ENCODE results near the gene GCKR. TPM values are rescaled to one million over a fixed set of nuclear protein-coding genes. Genes with fewer than 3 reads are reported as not detected.
A peak's percentile ranks its signal among the peaks of the same experiment; 100 is the strongest.

Gene GCKR
- total RNA-seq, 1 donor from 2014 or later = not detected

GRCh38 chr2:27509326-27509725 lies 12.7 kb downstream of the GCKR start:
- Histone ChIP-seq H3K4me3 (no peak overlapping the region), H3K27me3 (no peaks in the 10 kb centered on the region), H3K36me3 (no peaks in the 10 kb centered on the region), H3K27ac (no peak overlapping the region), H3K4me1 (no peaks in the 10 kb centered on the region), H3K9me3 (no peaks in the 10 kb centered on the region)
- intact Hi-C loops (cut with DNase I) = no loop called here
- no peak for TF ChIP-seq CTCF (IDR thresholded peaks at IDR 0.05)
- DNase-seq (no peak), ATAC-seq (peak; percentile 72)

- TF ChIP-seq CTCF (IDR thresholded peaks at IDR 0.05) = no peak
- Histone ChIP-seq H3K4me3 (no peak overlapping the region), H3K27ac (no peak overlapping the region), H3K4me1 (no peaks in the 10 kb centered on the region), H3K27me3 (peaks cover 9% of the 10 kb centered on the region), H3K36me3 (no peaks in the 10 kb centered on the region), H3K9me3 (no peaks in the 10 kb centered on the region)
- intact Hi-C loops (cut with DNase I) = no loop called here
- ATAC-seq (no peak), DNase-seq (no peak)
Observed at GRCh38 chr2:27518113-27518781, 21.6 kb downstream of the GCKR start.

- DNase-seq (no peak), ATAC-seq (no peak)
- H3K27ac ChIP-seq = no peak overlapping the region
- no peaks in the 10 kb centered on the region for H3K36me3 ChIP-seq
- no peak for TF ChIP-seq CTCF (IDR thresholded peaks at IDR 0.05)
- no peaks in the 10 kb centered on the region for H3K4me1 ChIP-seq
- no peak overlapping the region for H3K4me3 ChIP-seq
- no peaks in the 10 kb centered on the region for H3K9me3 ChIP-seq
- intact Hi-C loops (cut with DNase I) = no loop called here
- peaks cover 9% of the 10 kb centered on the region for H3K27me3 ChIP-seq
Observed at GRCh38 chr2:27518782-27519113, 22.1 kb downstream of the GCKR start.

- Histone ChIP-seq H3K27me3 (peaks cover 9% of the 10 kb centered on the region), H3K27ac (no peak overlapping the region), H3K4me3 (no peak overlapping the region), H3K36me3 (no peaks in the 10 kb centered on the region), H3K9me3 (no peaks in the 10 kb centered on the region), H3K4me1 (no peaks in the 10 kb centered on the region)
- intact Hi-C loops (cut with DNase I) = no loop called here
- no peak for TF ChIP-seq CTCF (IDR thresholded peaks at IDR 0.05)
- DNase-seq = no peak
- ATAC-seq = no peak
Observed at GRCh38 chr2:27520316-27520715, 23.7 kb downstream of the GCKR start.

GRCh38 chr2:27522400-27522945 lies 25.8 kb downstream of the GCKR start:
- H3K9me3 ChIP-seq = no peaks in the 10 kb centered on the region
- no peaks in the 10 kb centered on the region for H3K36me3 ChIP-seq
- no peaks in the 10 kb centered on the region for H3K4me1 ChIP-seq
- no peak for TF ChIP-seq CTCF (IDR thresholded peaks at IDR 0.05)
- ATAC-seq (no peak), DNase-seq (no peak)
- H3K4me3 ChIP-seq = no peak overlapping the region
- intact Hi-C loops (cut with DNase I) = no loop called here
- no peak overlapping the region for H3K27ac ChIP-seq
- peaks cover 9% of the 10 kb centered on the region for H3K27me3 ChIP-seq

GRCh38 chr2:27527182-27527581 lies 30.5 kb downstream of the GCKR start:
- Histone ChIP-seq H3K27ac (no peak overlapping the region), H3K36me3 (no peaks in the 10 kb centered on the region), H3K4me3 (no peak overlapping the region), H3K4me1 (no peaks in the 10 kb centered on the region), H3K9me3 (no peaks in the 10 kb centered on the region), H3K27me3 (no peaks in the 10 kb centered on the region)
- intact Hi-C loops (cut with DNase I) = no loop called here
- no peak for DNase-seq
- no peak for ATAC-seq
- no peak for TF ChIP-seq CTCF (IDR thresholded peaks at IDR 0.05)
